OCI-LY3 (cell line): Measurements from ENCODE around the gene SERPINH1.

Experiments
- H2AFZ ChIP-seq: fragments of 200-600, 300-600 bp; shearing (Covaris generic); 2 replicates; pipeline ENCODE4 v1.6.0; 2014; ENCODE audit warnings: antibody characterized with exemption, low read depth, low read length
- H3K27ac ChIP-seq: fragments of 200-600, 300-600 bp; sonication (generic); 2 replicates; pipeline ENCODE4 v1.5.1; 2014; ENCODE audit warnings: mild to moderate bottlenecking, low read length, moderate library complexity, mixed read lengths
- H3K27me3 ChIP-seq: fragments of 200-600, 300-600 bp; sonication (generic); 2 replicates; pipeline ENCODE4 v1.6.1; 2014; ENCODE audit warnings: low read depth, low read length, mixed read lengths
- H3K36me3 ChIP-seq: fragments of 200-600, 300-600 bp; sonication (generic); replicated peaks from 2 replicates; pipeline ENCODE3; 2014; ENCODE audit warnings: low read depth, low read length, mixed read lengths
- H3K4me1 ChIP-seq: fragments of 300-600, 200-600 bp; sonication (generic); 2 replicates; pipeline ENCODE4 v1.6.1; 2014; ENCODE audit warnings: low read length, mixed read lengths
- H3K4me2 ChIP-seq: fragments of 200-600, 300-600 bp; sonication (generic); 2 replicates; pipeline ENCODE4 v1.6.1; 2014; ENCODE audit warnings: low read length, mixed read lengths
- H3K4me3 ChIP-seq: fragments of 300-600, 200-600 bp; sonication (generic); 2 replicates; pipeline ENCODE4 v1.5.1; 2014; ENCODE audit warnings: antibody characterized with exemption, mild to moderate bottlenecking, low read length, moderate library complexity
- H3K79me2 ChIP-seq: fragments of 300-600, 200-600 bp; shearing (Covaris generic); 2 replicates; pipeline ENCODE4 v1.6.1; 2014; ENCODE audit warnings: mild to moderate bottlenecking, low read length, mixed read lengths
- H3K9ac ChIP-seq: fragments of 300-600, 200-600 bp; shearing (Covaris generic); 2 replicates; pipeline ENCODE4 v1.6.0; 2014; ENCODE audit warnings: mild to moderate bottlenecking, low read length, moderate library complexity
- H3K9me3 ChIP-seq: fragments of 200-600, 300-600 bp; shearing (Covaris generic); 2 replicates; pipeline ENCODE4 v1.6.1; 2014; ENCODE audit warnings: low read length, mixed read lengths; ENCODE audit not compliant: insufficient read depth
- H4K20me1 ChIP-seq: fragments of 200-600, 300-600 bp; sonication (generic); 2 replicates; pipeline ENCODE4 v1.6.1; 2016; ENCODE audit warnings: low read length, mixed read lengths; ENCODE audit not compliant: insufficient read depth
- EZH2phosphoT487 ChIP-seq: fragments of 200-600 bp; shearing (Covaris generic); IDR thresholded peaks from 2 replicates; pipeline ENCODE4 v1.6.1; 2018; ENCODE audit warnings: antibody characterized with exemption, mixed run types, low read depth
- TF ChIP-seq, protein P1 (sequence below): fragments of 200-600, 300-600 bp; sonication (generic); IDR thresholded peaks from 2 replicates; pipeline ENCODE4 v1.5.1; 2014; ENCODE audit warnings: antibody characterized with exemption, low read length, low read depth

The SERPINH1 gene

DNA sequence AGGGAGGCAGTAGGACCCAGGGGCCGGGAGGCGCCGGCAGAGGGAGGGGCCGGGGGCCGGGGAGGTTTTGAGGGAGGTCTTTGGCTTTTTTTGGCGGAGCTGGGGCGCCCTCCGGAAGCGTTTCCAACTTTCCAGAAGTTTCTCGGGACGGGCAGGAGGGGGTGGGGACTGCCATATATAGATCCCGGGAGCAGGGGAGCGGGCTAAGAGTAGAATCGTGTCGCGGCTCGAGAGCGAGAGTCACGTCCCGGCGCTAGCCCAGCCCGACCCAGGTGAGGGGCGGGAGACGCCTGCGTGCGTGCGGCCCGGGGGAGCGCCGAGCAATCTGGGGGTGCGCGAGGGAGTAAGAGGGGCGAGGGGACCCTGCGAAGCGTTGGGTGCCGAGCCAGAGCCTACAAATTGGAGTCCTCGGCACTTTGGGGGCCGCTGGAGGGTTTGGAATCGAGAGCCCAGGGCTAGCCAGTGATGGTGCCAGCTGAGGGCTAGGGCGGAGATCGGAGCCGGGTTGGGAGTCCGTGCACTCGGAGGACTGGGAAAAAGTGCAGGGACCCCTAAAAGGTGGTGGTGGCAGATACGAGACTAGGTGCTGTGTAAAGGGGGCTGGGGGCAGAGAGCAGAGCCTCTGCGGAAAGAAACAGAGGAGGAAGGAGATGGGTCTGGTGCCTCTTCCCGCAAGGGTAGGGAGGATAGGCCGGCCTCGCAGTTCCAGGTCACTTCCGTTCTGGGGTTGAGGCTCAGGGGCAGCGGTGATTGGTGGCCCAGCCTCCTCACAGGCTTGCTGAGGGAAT is at the start of gene SERPINH1:
Gene SERPINH1 (plus strand): TSS at position 206 of the 788 bp plus-strand sequence. CDS start 4,097 bp downstream, outside the sequence.
- TF ChIP-seq EZH2phosphoT487, result no peak
- TF ChIP-seq, protein P1, sequence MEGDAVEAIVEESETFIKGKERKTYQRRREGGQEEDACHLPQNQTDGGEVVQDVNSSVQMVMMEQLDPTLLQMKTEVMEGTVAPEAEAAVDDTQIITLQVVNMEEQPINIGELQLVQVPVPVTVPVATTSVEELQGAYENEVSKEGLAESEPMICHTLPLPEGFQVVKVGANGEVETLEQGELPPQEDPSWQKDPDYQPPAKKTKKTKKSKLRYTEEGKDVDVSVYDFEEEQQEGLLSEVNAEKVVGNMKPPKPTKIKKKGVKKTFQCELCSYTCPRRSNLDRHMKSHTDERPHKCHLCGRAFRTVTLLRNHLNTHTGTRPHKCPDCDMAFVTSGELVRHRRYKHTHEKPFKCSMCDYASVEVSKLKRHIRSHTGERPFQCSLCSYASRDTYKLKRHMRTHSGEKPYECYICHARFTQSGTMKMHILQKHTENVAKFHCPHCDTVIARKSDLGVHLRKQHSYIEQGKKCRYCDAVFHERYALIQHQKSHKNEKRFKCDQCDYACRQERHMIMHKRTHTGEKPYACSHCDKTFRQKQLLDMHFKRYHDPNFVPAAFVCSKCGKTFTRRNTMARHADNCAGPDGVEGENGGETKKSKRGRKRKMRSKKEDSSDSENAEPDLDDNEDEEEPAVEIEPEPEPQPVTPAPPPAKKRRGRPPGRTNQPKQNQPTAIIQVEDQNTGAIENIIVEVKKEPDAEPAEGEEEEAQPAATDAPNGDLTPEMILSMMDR, result no peak
- Histone ChIP-seq H3K9ac (peak within 1 kb of the TSS; percentile 92), H3K36me3 (peaks cover 4% of the 10 kb centered on the region), H3K4me1 (peaks cover 15% of the 10 kb centered on the region), H3K4me2 (peak within 1 kb of the TSS; percentile 93), H3K9me3 (no peaks in the 10 kb centered on the region), H4K20me1 (no peaks in the 10 kb centered on the region), H3K27me3 (peaks cover 4% of the 10 kb centered on the region), H2AFZ (peak within 1 kb of the TSS; percentile 80), H3K27ac (peak within 1 kb of the TSS; percentile 52), H3K79me2 (peaks cover 13% of the 10 kb centered on the region), H3K4me3 (peak within 1 kb of the TSS; percentile 85)

DNA sequence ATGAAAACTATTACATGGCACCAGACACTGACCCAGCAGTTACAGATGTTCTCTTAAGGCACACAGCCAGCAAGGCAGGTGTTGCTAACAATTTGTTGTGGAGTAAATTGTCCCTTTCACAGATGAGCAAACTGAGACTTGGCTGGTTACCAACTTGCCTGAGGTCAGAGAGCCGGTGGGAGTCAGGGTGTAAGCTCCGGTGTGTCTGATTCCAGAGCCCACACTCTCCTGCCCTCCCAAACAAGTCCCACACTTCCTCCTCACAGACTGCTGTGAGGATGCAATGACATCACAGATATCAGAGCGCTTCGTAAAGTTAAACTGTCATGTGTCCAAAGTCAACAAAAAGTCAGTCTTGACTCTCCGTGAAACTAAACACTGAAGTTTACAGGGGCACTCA is 48.8 kb upstream of the SERPINH1 start:
- no peaks in the 10 kb centered on the region for H3K79me2 ChIP-seq
- H3K36me3 ChIP-seq, result no peaks in the 10 kb centered on the region
- no peak overlapping the region for H3K4me2 ChIP-seq
- no peaks in the 10 kb centered on the region for H4K20me1 ChIP-seq
- no peaks in the 10 kb centered on the region for H3K9me3 ChIP-seq
- H3K27ac ChIP-seq, result no peak overlapping the region
- H2AFZ ChIP-seq, result no peak overlapping the region
- H3K4me3 ChIP-seq, result no peak overlapping the region
- no peak for TF ChIP-seq EZH2phosphoT487
- TF ChIP-seq, protein P1, result no peak
- H3K9ac ChIP-seq, result no peak overlapping the region
- peaks cover 3% of the 10 kb centered on the region for H3K4me1 ChIP-seq
- H3K27me3 ChIP-seq, result no peaks in the 10 kb centered on the region

DNA sequence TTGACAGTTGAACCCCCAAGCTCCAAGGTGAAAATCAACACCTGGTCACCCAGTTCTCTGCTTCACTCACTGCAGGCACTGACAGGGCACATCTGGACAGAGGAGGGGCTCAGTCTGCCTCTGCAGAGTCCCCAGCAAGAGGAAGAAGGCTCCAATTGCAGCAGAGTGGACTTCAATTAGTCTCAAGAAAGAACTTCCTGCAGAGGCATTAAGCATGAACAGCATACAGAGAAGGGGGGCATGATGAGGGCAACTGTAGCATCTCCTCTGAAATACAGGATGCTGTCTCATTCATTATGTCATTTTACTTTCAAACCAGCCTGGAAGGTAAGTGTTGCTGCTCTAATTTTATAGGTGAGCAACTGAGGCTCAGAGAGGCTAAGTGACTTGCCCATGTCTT is 47.5 kb upstream of the SERPINH1 start:
- Histone ChIP-seq H3K4me1 (peaks cover 2% of the 10 kb centered on the region; the same call in 1 of the 2 replicates), H3K79me2 (no peaks in the 10 kb centered on the region), H4K20me1 (no peaks in the 10 kb centered on the region), H3K4me2 (no peak overlapping the region), H3K9me3 (no peaks in the 10 kb centered on the region), H3K4me3 (no peak overlapping the region), H3K27ac (no peak overlapping the region), H3K36me3 (no peaks in the 10 kb centered on the region), H3K27me3 (no peaks in the 10 kb centered on the region), H3K9ac (no peak overlapping the region), H2AFZ (no peak overlapping the region)
- TF ChIP-seq, protein P1, result no peak
- TF ChIP-seq EZH2phosphoT487, result no peak

DNA sequence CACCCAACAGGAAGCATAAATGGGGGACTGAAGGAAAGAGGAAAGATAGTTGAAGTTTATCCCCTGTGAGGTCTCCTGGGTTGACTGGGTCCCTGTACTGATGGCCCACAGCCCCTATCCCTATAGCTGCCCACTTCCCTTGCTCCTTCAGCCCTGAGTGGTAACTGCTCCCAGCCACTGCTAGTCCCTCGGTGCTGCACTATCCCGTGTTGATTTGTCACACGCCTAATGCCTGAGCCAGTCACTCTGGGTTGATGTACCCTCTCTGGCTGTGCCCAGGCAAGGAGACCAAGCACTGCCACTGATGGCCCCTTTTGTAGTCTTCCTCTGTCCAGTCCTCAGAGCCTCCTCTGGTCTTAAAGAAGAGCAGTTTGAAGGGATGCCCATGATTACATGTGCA is 45.9 kb upstream of the SERPINH1 start:
- TF ChIP-seq EZH2phosphoT487, result no peak
- TF ChIP-seq, protein P1, result no peak
- no peaks in the 10 kb centered on the region for H3K79me2 ChIP-seq
- no peak overlapping the region for H2AFZ ChIP-seq
- no peak overlapping the region for H3K9ac ChIP-seq
- H3K9me3 ChIP-seq, result no peaks in the 10 kb centered on the region
- H4K20me1 ChIP-seq, result no peaks in the 10 kb centered on the region
- H3K27me3 ChIP-seq, result no peaks in the 10 kb centered on the region
- H3K4me2 ChIP-seq, result no peak overlapping the region
- H3K36me3 ChIP-seq, result no peaks in the 10 kb centered on the region
- H3K4me3 ChIP-seq, result no peak overlapping the region
- no peak overlapping the region for H3K27ac ChIP-seq
- peaks cover 2% of the 10 kb centered on the region; the same call in 1 of the 2 replicates for H3K4me1 ChIP-seq
